KMS-11 (cell line): Measurements from ENCODE around the gene HNRNPH2.

Experiments used
- H2AFZ ChIP-seq: fragments of 200-600 bp; sonication (generic); 2 replicates; pipeline ENCODE4 v1.6.1; 2016; ENCODE audit warnings: antibody characterized with exemption, mixed run types, low read depth
- H3K27ac ChIP-seq: fragments of 200-600 bp; sonication (generic); 2 replicates; pipeline ENCODE4 v1.6.1; 2016; ENCODE audit warnings: mild to moderate bottlenecking, mixed run types
- H3K27me3 ChIP-seq: fragments of 200-600 bp; sonication (generic); 2 replicates; pipeline ENCODE4 v1.6.1; 2017; ENCODE audit warnings: mild to moderate bottlenecking, low read depth, mixed run types, moderate library complexity; ENCODE audit not compliant: insufficient read depth
- H3K36me3 ChIP-seq: fragments of 200-600 bp; sonication (generic); 2 replicates; pipeline ENCODE4 v1.6.1; 2017; ENCODE audit warnings: mild to moderate bottlenecking, mixed run types; ENCODE audit not compliant: insufficient read depth
- H3K4me1 ChIP-seq: fragments of 200-600 bp; sonication (generic); 2 replicates; pipeline ENCODE4 v1.6.1; 2016; ENCODE audit warnings: mild to moderate bottlenecking, low read depth, mixed run types; ENCODE audit not compliant: poor library complexity, severe bottlenecking
- H3K4me2 ChIP-seq: fragments of 200-600 bp; sonication (generic); 2 replicates; pipeline ENCODE4 v1.7.0; 2016; ENCODE audit warnings: mild to moderate bottlenecking, mixed run types
- H3K4me3 ChIP-seq: fragments of 200-600 bp; sonication (generic); IDR thresholded peaks from 2 replicates; pipeline ENCODE4 v1.6.1; 2017; ENCODE audit warnings: low read depth, low read length, mixed read lengths; ENCODE audit not compliant: insufficient read depth
- H3K79me2 ChIP-seq: fragments of 200-600 bp; sonication (generic); 2 replicates; pipeline ENCODE4 v1.6.1; 2016; ENCODE audit warnings: low read depth, mixed run types; ENCODE audit not compliant: insufficient read depth
- H3K9ac ChIP-seq: fragments of 200-600 bp; sonication (generic); 2 replicates; pipeline ENCODE4 v1.6.1; 2016; ENCODE audit warnings: mild to moderate bottlenecking, mixed run types
- H4K20me1 ChIP-seq: fragments of 200-600 bp; sonication (generic); 2 replicates; pipeline ENCODE4 v1.6.1; 2016; ENCODE audit warnings: mild to moderate bottlenecking, mixed run types; ENCODE audit not compliant: insufficient read depth
- CTCF ChIP-seq: fragments of 200-600 bp; sonication (generic); conservative IDR thresholded peaks from 2 replicates; pipeline ENCODE4 v1.6.1; 2017; ENCODE audit warnings: low read depth, mild to moderate bottlenecking, antibody characterized with exemption, low read length, moderate library complexity, mixed read lengths

HNRNPH2 gene

GRCh38 chrX:101408532-101408841 is 465 bp downstream of the HNRNPH2 start:
- no peak for TF ChIP-seq CTCF
- Histone ChIP-seq H2AFZ (peak overlapping the region; percentile 42; the same call in 1 of the 2 replicates), H3K79me2 (peaks cover 58% of the 10 kb centered on the region)

GRCh38 chrX:101409043-101409442 is 1.0 kb downstream of the HNRNPH2 start:
- Histone ChIP-seq H3K4me2 (peak overlapping the region; percentile 78), H3K27me3 (no peaks in the 10 kb centered on the region), H3K36me3 (no peaks in the 10 kb centered on the region), H3K27ac (peak overlapping the region; percentile 91), H3K4me1 (peaks cover 13% of the 10 kb centered on the region), H3K79me2 (peaks cover 58% of the 10 kb centered on the region), H3K9ac (peak overlapping the region; percentile 93), H4K20me1 (no peaks in the 10 kb centered on the region), H3K4me3 (no peak overlapping the region), H2AFZ (no peak overlapping the region)
- TF ChIP-seq CTCF, result no peak

More at GRCh38 chrX:101408532-101408841, 465 bp downstream of the HNRNPH2 start:
- no peaks in the 10 kb centered on the region for H4K20me1 ChIP-seq
- peak overlapping the region; percentile 78 for H3K4me2 ChIP-seq
- no peaks in the 10 kb centered on the region for H3K36me3 ChIP-seq
- H3K27ac ChIP-seq, result peak overlapping the region; percentile 91
- peak overlapping the region; percentile 93 for H3K9ac ChIP-seq
- H3K27me3 ChIP-seq, result no peaks in the 10 kb centered on the region
- no peak overlapping the region for H3K4me3 ChIP-seq
- H3K4me1 ChIP-seq, result peaks cover 13% of the 10 kb centered on the region

GRCh38 chrX:101410461-101410860 is 2.4 kb downstream of the HNRNPH2 start:
- no peak for TF ChIP-seq CTCF
- Histone ChIP-seq H3K27me3 (no peaks in the 10 kb centered on the region), H3K27ac (no peak overlapping the region), H3K36me3 (no peaks in the 10 kb centered on the region), H2AFZ (no peak overlapping the region), H3K4me3 (no peak overlapping the region), H3K4me2 (0 out of 2 replicates have a peak overlapping the region, but pooled peaks have one; percentile 78), H3K79me2 (peaks cover 49% of the 10 kb centered on the region), H3K4me1 (peaks cover 19% of the 10 kb centered on the region), H3K9ac (no peak overlapping the region), H4K20me1 (no peaks in the 10 kb centered on the region)

DNA sequence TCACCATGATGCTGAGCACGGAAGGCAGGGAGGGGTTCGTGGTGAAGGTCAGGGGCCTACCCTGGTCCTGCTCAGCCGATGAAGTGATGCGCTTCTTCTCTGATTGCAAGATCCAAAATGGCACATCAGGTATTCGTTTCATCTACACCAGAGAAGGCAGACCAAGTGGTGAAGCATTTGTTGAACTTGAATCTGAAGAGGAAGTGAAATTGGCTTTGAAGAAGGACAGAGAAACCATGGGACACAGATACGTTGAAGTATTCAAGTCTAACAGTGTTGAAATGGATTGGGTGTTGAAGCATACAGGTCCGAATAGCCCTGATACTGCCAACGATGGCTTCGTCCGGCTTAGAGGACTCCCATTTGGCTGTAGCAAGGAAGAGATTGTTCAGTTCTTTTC is 4.0 kb downstream of the HNRNPH2 start:
- no peak overlapping the region for H3K9ac ChIP-seq
- H3K27ac ChIP-seq, result no peak overlapping the region
- TF ChIP-seq CTCF, result no peak
- H3K4me3 ChIP-seq, result no peak overlapping the region
- H2AFZ ChIP-seq, result no peak overlapping the region
- H3K27me3 ChIP-seq, result no peaks in the 10 kb centered on the region
- H3K79me2 ChIP-seq, result peaks cover 34% of the 10 kb centered on the region
- peaks cover 19% of the 10 kb centered on the region for H3K4me1 ChIP-seq
- no peaks in the 10 kb centered on the region for H3K36me3 ChIP-seq
- H3K4me2 ChIP-seq, result no peak overlapping the region
- H4K20me1 ChIP-seq, result no peaks in the 10 kb centered on the region
